ENCODE results near the gene IL6ST.

- TF ChIP-seq SP1 (IDR thresholded peaks at IDR 0.05) (no peak), NFRKB (IDR thresholded peaks at IDR 0.05) (no peak), BHLHE40 (IDR thresholded peaks at IDR 0.05; ENCODE audit: borderline replicate concordance) (no peak), ELF4 (IDR thresholded peaks at IDR 0.05) (no peak), HDGF (IDR thresholded peaks at IDR 0.05; ENCODE audit: borderline replicate concordance) (no peak), CTBP1 (IDR thresholded peaks at IDR 0.05; ENCODE audit: borderline replicate concordance) (no peak), ZNF384 (IDR thresholded peaks at IDR 0.05) (no peak), SUZ12 (IDR thresholded peaks at IDR 0.05) (no peak), PKNOX1 (IDR thresholded peaks at IDR 0.05) (no peak), ARNT (IDR thresholded peaks at IDR 0.05) (no peak), FOXK2 (IDR thresholded peaks at IDR 0.05) (no peak), FOXA1 (IDR thresholded peaks at IDR 0.05) (no peak)
These were observed 3.1 kb upstream of the IL6ST start for GRCh38 chr5:55997742-55998351.
